Mesothelial cell of epicardium (in vitro differentiated cells): Measurements from ENCODE around the gene DHPS. TPM values are rescaled to one million over a fixed set of nuclear protein-coding genes. Genes with fewer than 3 reads are reported as not detected.

Experiments used
- DNase-seq, 2 experiments: peaks; one replicate each; pipeline ENCODE4 v3.0.0; 2021; ENCODE audit warnings: low spot score in 2 of 2; ENCODE audit not compliant: unreplicated experiment in 2 of 2
- H3K27ac Mint-ChIP-seq: 2 replicates; pipeline ENCODE4 v1.8.0; 2021; ENCODE audit warnings: mixed read lengths
- H3K27me3 Mint-ChIP-seq: 2 replicates; pipeline ENCODE4 v1.8.0; 2021; ENCODE audit warnings: low read depth, mixed read lengths
- H3K36me3 Mint-ChIP-seq: 2 replicates; pipeline ENCODE4 v1.8.0; 2021; ENCODE audit warnings: mixed read lengths
- H3K4me1 Mint-ChIP-seq: 2 replicates; pipeline ENCODE4 v1.8.0; 2021; ENCODE audit warnings: mixed read lengths
- H3K4me3 Mint-ChIP-seq: 2 replicates; pipeline ENCODE4 v1.8.0; 2021; ENCODE audit warnings: mild to moderate bottlenecking, moderate library complexity, mixed read lengths
- H3K9me3 Mint-ChIP-seq: 2 replicates; pipeline ENCODE4 v1.8.0; 2021; ENCODE audit warnings: mixed read lengths
- total RNA-seq: library from RNA; stranded (reverse); gene quantifications from 3 replicates; pipeline ENCODE4 v1.2.1, GENCODE V29; 2021
- TF ChIP-seq, protein P1 (sequence below): fragments of 200-600 bp; sonication (generic); IDR thresholded peaks from one replicate; pipeline ENCODE4 v1.5.0; 2021; ENCODE audit warnings: antibody characterized with exemption; ENCODE audit not compliant: unreplicated experiment

Gene DHPS
- total RNA-seq, 1 donor from 2014 or later, result 97.0 TPM

DNA sequence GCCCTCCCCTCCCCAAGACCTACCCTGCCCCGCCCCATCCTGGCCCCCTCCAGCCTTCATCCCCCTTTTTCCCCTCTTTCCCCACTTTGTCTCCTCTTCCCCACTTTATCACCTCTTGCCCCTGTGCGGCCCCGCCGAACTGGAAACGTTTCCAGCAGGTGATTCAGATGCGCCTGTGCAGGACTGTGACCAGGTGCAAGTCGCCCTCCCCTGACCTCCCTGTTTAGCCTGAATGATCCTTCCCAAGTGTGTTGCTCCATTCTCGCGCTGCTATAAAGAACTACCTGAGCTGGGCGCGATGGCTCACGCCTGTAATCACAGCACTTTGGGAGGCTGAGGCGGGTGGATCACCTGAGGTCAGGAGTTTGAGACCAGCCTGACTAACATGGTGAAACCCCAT is 45.0 kb downstream of the DHPS start:
- Mint-ChIP-seq H3K27ac (no peak overlapping the region), H3K36me3 (peaks cover 13% of the 10 kb centered on the region), H3K27me3 (no peaks in the 10 kb centered on the region), H3K4me3 (no peak overlapping the region), H3K4me1 (peaks cover 4% of the 10 kb centered on the region), H3K9me3 (no peaks in the 10 kb centered on the region)
- TF ChIP-seq, protein P1, sequence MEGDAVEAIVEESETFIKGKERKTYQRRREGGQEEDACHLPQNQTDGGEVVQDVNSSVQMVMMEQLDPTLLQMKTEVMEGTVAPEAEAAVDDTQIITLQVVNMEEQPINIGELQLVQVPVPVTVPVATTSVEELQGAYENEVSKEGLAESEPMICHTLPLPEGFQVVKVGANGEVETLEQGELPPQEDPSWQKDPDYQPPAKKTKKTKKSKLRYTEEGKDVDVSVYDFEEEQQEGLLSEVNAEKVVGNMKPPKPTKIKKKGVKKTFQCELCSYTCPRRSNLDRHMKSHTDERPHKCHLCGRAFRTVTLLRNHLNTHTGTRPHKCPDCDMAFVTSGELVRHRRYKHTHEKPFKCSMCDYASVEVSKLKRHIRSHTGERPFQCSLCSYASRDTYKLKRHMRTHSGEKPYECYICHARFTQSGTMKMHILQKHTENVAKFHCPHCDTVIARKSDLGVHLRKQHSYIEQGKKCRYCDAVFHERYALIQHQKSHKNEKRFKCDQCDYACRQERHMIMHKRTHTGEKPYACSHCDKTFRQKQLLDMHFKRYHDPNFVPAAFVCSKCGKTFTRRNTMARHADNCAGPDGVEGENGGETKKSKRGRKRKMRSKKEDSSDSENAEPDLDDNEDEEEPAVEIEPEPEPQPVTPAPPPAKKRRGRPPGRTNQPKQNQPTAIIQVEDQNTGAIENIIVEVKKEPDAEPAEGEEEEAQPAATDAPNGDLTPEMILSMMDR, result no peak
- DNase-seq, result no peak

DNA sequence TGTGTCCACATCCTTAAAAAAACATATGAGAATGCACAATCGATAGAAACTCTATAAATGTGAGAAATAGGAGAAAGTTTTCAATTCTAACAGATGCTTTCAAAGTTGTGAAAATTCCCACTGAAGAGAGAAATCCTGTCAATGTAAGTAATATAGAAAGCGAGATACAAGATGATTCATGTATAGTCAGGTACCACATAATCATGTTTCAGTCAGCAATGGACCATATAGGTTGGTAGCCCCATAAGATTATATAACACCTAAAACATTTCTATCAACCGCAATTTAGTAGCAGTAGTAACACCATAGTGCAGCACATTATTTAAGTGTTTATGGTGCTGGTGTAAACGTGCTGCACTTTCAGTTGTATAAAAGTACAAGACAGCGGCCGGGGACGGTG is 52.5 kb downstream of the DHPS start:
- Mint-ChIP-seq H3K9me3 (peaks cover 23% of the 10 kb centered on the region), H3K4me1 (no peaks in the 10 kb centered on the region), H3K4me3 (no peak overlapping the region)

DNA sequence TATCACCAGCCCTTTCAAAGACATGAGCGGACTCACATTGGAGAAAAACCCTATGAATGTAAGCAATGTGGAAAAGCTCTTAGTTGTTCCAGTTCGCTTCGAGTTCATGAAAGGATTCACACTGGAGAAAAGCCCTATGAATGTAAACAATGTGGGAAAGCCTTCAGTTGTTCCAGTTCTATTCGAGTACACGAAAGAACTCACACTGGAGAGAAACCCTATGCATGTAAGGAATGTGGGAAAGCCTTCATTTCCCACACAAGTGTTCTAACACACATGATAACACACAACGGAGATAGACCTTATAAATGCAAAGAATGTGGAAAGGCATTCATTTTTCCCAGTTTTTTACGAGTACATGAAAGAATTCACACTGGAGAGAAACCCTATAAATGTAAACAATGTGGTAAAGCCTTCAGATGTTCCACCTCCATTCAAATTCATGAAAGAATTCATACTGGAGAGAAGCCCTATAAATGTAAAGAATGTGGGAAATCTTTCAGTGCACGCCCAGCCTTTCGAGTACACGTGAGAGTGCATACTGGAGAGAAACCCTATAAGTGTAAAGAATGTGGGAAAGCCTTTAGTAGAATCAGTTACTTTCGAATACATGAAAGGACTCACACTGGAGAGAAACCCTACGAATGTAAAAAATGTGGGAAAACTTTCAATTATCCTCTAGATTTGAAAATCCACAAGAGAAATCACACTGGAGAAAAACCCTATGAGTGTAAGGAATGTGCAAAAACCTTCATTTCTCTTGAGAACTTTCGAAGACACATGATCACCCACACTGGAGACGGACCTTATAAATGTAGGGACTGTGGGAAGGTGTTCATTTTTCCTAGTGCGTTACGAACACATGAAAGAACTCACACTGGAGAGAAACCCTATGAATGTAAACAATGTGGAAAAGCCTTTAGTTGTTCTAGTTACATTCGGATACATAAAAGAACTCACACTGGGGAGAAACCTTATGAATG is 53.3 kb downstream of the DHPS start:
- Mint-ChIP-seq H3K27me3 (no peaks in the 10 kb centered on the region), H3K4me1 (no peaks in the 10 kb centered on the region), H3K4me3 (no peak overlapping the region), H3K27ac (no peak overlapping the region), H3K36me3 (peaks cover 68% of the 10 kb centered on the region), H3K9me3 (peaks cover 26% of the 10 kb centered on the region)
- DNase-seq, result no peak
- TF ChIP-seq, protein P1, result no peak

More for the DNA sequence above, 52.5 kb downstream of the DHPS start:
- Mint-ChIP-seq H3K27ac (no peak overlapping the region), H3K27me3 (no peaks in the 10 kb centered on the region), H3K36me3 (peaks cover 67% of the 10 kb centered on the region)
- TF ChIP-seq, protein P1, result no peak
- DNase-seq, result no peak

DNA sequence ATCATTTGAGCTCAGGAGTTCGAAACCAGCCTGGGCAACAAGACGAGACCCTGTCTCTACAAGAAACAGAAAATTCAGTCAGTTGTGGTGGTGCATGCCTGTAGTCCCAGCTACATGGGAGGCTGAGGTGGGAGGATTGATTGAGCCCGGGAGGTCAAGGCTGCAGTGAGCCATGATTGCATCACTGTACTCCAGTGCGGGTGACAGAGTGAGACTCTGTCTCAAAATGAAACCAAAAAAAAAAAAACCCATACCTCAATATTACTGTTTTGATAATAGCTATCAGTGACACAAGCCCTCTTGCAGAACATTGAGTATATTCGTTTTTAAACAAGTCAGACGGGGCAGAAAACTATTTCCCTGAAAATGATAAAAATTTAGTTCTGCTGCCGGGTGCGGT is 54.7 kb downstream of the DHPS start:
- Mint-ChIP-seq H3K27ac (no peak overlapping the region), H3K9me3 (peaks cover 28% of the 10 kb centered on the region), H3K4me1 (no peaks in the 10 kb centered on the region), H3K27me3 (no peaks in the 10 kb centered on the region), H3K4me3 (no peak overlapping the region), H3K36me3 (peaks cover 67% of the 10 kb centered on the region)
- TF ChIP-seq, protein P1, result no peak
- no peak for DNase-seq

Other genes starting within 250 kb of the DHPS start
- gene ZNF443, start 240.9 kb downstream of the DHPS start, total RNA-seq, result 6.3 to 7.8 TPM (median 7.3 TPM) in 3 replicates
- 8.1 to 8.9 TPM (median 8.7 TPM) in 3 replicates for gene ZNF709, start 197.1 kb downstream of the DHPS start, total RNA-seq
- gene ZNF564, start 130.4 kb downstream of the DHPS start, total RNA-seq, result 20.0 to 23.6 TPM (median 21.8 TPM) in 3 replicates
- gene ZNF490, start 71.1 kb downstream of the DHPS start, total RNA-seq, result 12.4 to 13.9 TPM (median 13.6 TPM) in 3 replicates
- 27.0 to 31.2 TPM (median 29.7 TPM) in 3 replicates for gene ZNF791, start 71.0 kb downstream of the DHPS start, total RNA-seq
- 105 to 109 TPM (median 107 TPM) in 3 replicates for gene MAN2B1, start 15.1 kb downstream of the DHPS start, total RNA-seq
- 12.5 to 14.6 TPM (median 13.6 TPM) in 3 replicates for gene WDR83, start 15.1 kb downstream of the DHPS start, total RNA-seq
- gene GNG14, start 6.1 kb upstream of the DHPS start, total RNA-seq, result not detected in 3 replicates
- 9.6 to 9.8 TPM (median 9.8 TPM) in 3 replicates for gene FBXW9, start 14.8 kb upstream of the DHPS start, total RNA-seq
- 105 to 116 TPM (median 105 TPM) in 3 replicates for gene TNPO2, start 42.1 kb upstream of the DHPS start, total RNA-seq
- 148 to 161 TPM (median 156 TPM) in 3 replicates for gene TRIR, start 52.8 kb upstream of the DHPS start, total RNA-seq
- gene GET3, start 55.6 kb upstream of the DHPS start, total RNA-seq, result 44.6 to 49.8 TPM (median 46.9 TPM) in 3 replicates
- gene BEST2, start 69.9 kb upstream of the DHPS start, total RNA-seq, result not detected in 3 replicates
- 89.2 to 93.7 TPM (median 92.7 TPM) in 3 replicates for gene HOOK2, start 93.7 kb upstream of the DHPS start, total RNA-seq
- gene JUNB, start 109.6 kb upstream of the DHPS start, total RNA-seq, result 160 to 169 TPM (median 164 TPM) in 3 replicates
- gene PRDX2, start 119.9 kb upstream of the DHPS start, total RNA-seq, result 361 to 381 TPM (median 380 TPM) in 3 replicates
- 8.4 to 11.4 TPM (median 8.8 TPM) in 3 replicates for gene THSD8, start 120.2 kb upstream of the DHPS start, total RNA-seq
- gene RNASEH2A, start 124.7 kb upstream of the DHPS start, total RNA-seq, result 17.5 to 22.7 TPM (median 19.8 TPM) in 3 replicates
- gene RTBDN, start 152.7 kb upstream of the DHPS start, total RNA-seq, result not detected in 3 replicates
- 4.0 to 5.8 TPM (median 4.4 TPM) in 3 replicates for gene MAST1, start 156.6 kb upstream of the DHPS start, total RNA-seq
- 20.4 to 23.6 TPM (median 23.5 TPM) in 3 replicates for gene DNASE2, start 199.6 kb upstream of the DHPS start, total RNA-seq
- gene KLF1, start 205.3 kb upstream of the DHPS start, total RNA-seq, result 0.13 TPM in 1 of 3 replicates, not detected in the others
- 29.7 to 31.5 TPM (median 30.2 TPM) in 3 replicates for gene GCDH, start 209.3 kb upstream of the DHPS start, total RNA-seq
- gene SYCE2, start 237.4 kb upstream of the DHPS start, total RNA-seq, result 0.86 to 0.98 TPM (median 0.97 TPM) in 3 replicates